GM19099 (cell line): ENCODE results near the gene EHHADH.

Experiments used
- POLR2A ChIP-seq: IDR thresholded peaks from 3 replicates; pipeline ENCODE4 v1.6.1; 2011; ENCODE audit warnings: low read depth; ENCODE audit not compliant: insufficient read length; ENCODE audit errors: extremely low read depth

The EHHADH gene

DNA sequence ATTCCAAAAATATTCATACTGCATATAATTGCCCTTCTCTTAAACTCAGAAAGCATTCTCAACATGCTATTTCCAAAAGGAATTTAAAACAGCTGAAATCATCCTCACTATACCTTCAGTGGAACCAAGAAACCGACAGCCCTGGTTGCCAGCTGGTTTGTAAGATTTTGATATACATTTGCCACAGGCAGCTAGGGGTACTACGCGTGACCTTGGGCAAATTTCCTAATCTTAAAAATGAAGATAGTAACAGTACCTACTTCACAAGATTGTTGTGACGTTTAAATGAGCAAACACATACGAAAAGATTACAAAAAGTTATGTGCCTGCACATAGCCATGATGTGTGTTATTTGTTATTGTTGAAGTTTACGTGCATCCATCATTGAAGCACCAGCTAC is 108.3 kb downstream of the EHHADH start:
- no peak for TF ChIP-seq POLR2A

DNA sequence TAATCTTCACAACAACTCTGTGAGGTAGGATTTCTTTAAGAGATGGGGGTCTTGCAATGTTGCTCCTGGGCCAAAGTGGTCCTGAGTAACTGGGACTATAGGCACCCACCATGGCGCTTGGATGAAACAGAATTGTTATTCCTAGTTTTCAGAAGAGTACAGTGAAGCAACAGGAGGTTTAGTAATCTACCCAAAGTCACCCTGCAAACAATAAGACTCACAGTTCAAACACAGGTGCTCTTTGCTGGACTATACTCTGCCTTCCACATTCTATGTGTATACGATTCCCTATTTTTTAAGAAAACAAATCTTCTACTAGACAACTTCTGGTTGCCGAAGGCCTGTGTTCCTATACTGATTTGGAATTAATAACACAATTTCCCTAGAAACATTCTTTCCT is 109.1 kb downstream of the EHHADH start:
- no peak for TF ChIP-seq POLR2A
